ENCODE measurements around the gene POLQ. TPM values are rescaled to one million over a fixed set of nuclear protein-coding genes. Genes with fewer than 3 reads are reported as not detected.
A peak's percentile ranks its signal among the peaks of the same experiment; 100 is the strongest.
"Not testable (repeated sequence)": the region's sequence is repeated elsewhere in the genome, so short reads cannot be mapped to it uniquely, and the experiment has no call there.

The POLQ gene
- total and polyA plus RNA-seq, 8 donors: 0.15 to 6.4 (median 0.58) TPM

GRCh38 chr3:121473001-121473400, 72.8 kb downstream of the POLQ start:
- H3K9me3 ChIP-seq: no peaks in the 10 kb centered on the region
- no peaks in the 10 kb centered on the region for H3K27me3 ChIP-seq
- no peaks in the 10 kb centered on the region for H3K36me3 ChIP-seq
- intact Hi-C loops (cut with DNase I; ENCODE audit: low total_unique reads): no loop called here
- no peak overlapping the region for H3K27ac ChIP-seq
- WGBS, 5 donors: 93 to 98% (median 96%) methylated on average over 2 of the region's 2 CpGs
- no peaks in the 10 kb centered on the region for H3K4me1 ChIP-seq
- DNase-seq: no peak
- TF ChIP-seq POLR2AphosphoS5 (IDR thresholded peaks at IDR 0.05) (no peak), EP300 (IDR thresholded peaks at IDR 0.05) (no peak), POLR2A (IDR thresholded peaks at IDR 0.05) (no peak), CTCF (IDR thresholded peaks at IDR 0.05) (no peak)
- no peak overlapping the region for H3K4me3 ChIP-seq

DNA sequence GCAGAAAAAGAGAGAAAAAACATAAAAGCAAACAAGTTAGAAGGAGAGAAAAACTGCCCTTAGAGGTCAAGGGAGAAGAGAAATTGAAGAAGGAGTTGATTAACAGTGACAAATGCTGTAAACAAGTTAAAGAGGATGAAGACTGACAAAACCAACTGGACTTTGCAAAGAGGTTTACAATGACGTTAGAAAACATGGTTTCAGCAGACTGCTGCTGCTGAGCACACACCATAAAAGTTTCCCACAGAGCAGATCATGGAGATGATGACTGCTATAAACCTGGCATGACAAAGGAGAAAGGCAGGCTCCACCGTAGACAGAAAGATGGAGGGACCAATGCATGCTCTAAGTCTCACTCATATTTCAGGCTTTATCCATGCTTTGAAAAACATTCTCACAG, 78.7 kb downstream of the POLQ start:
- TF ChIP-seq CTCF (IDR thresholded peaks at IDR 0.05) (no peak), POLR2AphosphoS5 (IDR thresholded peaks at IDR 0.05) (no peak), POLR2A (IDR thresholded peaks at IDR 0.05) (no peak), EP300 (IDR thresholded peaks at IDR 0.05) (no peak)
- no peak for DNase-seq

GRCh38 chr3:121463745-121464144, 82.0 kb downstream of the POLQ start:
- no peak overlapping the region for H3K4me3 ChIP-seq
- no peaks in the 10 kb centered on the region for H3K9me3 ChIP-seq
- H3K4me1 ChIP-seq: no peaks in the 10 kb centered on the region
- intact Hi-C loops (cut with DNase I; ENCODE audit: low total_unique reads): no loop called here
- DNase-seq: no peak
- H3K27me3 ChIP-seq: no peaks in the 10 kb centered on the region
- peaks cover 0 to 7% (median 0%) of the 10 kb centered on the region in 4 donors for H3K36me3 ChIP-seq
- no peak for TF ChIP-seq EP300 (IDR thresholded peaks at IDR 0.05)
- no peak overlapping the region for H3K27ac ChIP-seq

More for the DNA sequence above, 78.7 kb downstream of the POLQ start:
- peaks cover 0 to 7% (median 0%) of the 10 kb centered on the region in 4 donors for H3K36me3 ChIP-seq
- H3K27ac ChIP-seq: no peak overlapping the region
- WGBS, 5 donors: 77 to 90% (median 85%) methylated on average over 2 of the region's 2 CpGs
- no peaks in the 10 kb centered on the region for H3K4me1 ChIP-seq
- no peaks in the 10 kb centered on the region for H3K27me3 ChIP-seq
- intact Hi-C loops (cut with DNase I; ENCODE audit: low total_unique reads): no loop called here
- H3K9me3 ChIP-seq: no peaks in the 10 kb centered on the region
- H3K4me3 ChIP-seq: no peak overlapping the region

- WGBS, 5 donors: 76 to 87% (median 86%) methylated on average over 3 of the region's 3 CpGs
These were observed 83.2 kb downstream of the POLQ start for GRCh38 chr3:121462565-121462964.

GRCh38 chr3:121451752-121452151, 94.0 kb downstream of the POLQ start:
- H3K9me3 ChIP-seq; H3K36me3 ChIP-seq; intact Hi-C loops (cut with DNase I; ENCODE audit: low total_unique reads); H3K27me3 ChIP-seq; H3K27ac ChIP-seq; H3K4me1 ChIP-seq; H3K4me3 ChIP-seq; DNase-seq: not testable (repeated sequence)
- 83 to 87% (median 86%) methylated on average over 12 of the region's 12 CpGs for whole genome bisulfite sequencing, 5 donors

More at GRCh38 chr3:121462565-121462964, 83.2 kb downstream of the POLQ start:
- peak in 1 of 2 donors; percentile 4 for DNase-seq
- Histone ChIP-seq H3K36me3 (peaks cover 0 to 7% (median 0%) of the 10 kb centered on the region in 4 donors), H3K4me1 (no peaks in the 10 kb centered on the region), H3K27ac (no peak overlapping the region), H3K27me3 (no peaks in the 10 kb centered on the region), H3K9me3 (no peaks in the 10 kb centered on the region), H3K4me3 (no peak overlapping the region)
- no peak for TF ChIP-seq EP300 (IDR thresholded peaks at IDR 0.05)
- no peak for TF ChIP-seq POLR2AphosphoS5 (IDR thresholded peaks at IDR 0.05)
- no peak for TF ChIP-seq POLR2A (IDR thresholded peaks at IDR 0.05)
- TF ChIP-seq CTCF (IDR thresholded peaks at IDR 0.05): no peak
- intact Hi-C loops (cut with DNase I; ENCODE audit: low total_unique reads): no loop called here
